Raji (cell line): ENCODE measurements around the gene TEDC1.

Source experiments
- POLR2A ChIP-seq: IDR thresholded peaks from 2 replicates; pipeline ENCODE4 v1.6.1; 2011; ENCODE audit warnings: low read depth, low read length, control low read depth; ENCODE audit not compliant: insufficient read depth

The TEDC1 gene

GRCh38 chr14:105528586-105529318, 37.7 kb downstream of the TEDC1 start:
- no peak for TF ChIP-seq POLR2A

GRCh38 chr14:105529319-105529568, 38.2 kb downstream of the TEDC1 start:
- no peak for TF ChIP-seq POLR2A

DNA sequence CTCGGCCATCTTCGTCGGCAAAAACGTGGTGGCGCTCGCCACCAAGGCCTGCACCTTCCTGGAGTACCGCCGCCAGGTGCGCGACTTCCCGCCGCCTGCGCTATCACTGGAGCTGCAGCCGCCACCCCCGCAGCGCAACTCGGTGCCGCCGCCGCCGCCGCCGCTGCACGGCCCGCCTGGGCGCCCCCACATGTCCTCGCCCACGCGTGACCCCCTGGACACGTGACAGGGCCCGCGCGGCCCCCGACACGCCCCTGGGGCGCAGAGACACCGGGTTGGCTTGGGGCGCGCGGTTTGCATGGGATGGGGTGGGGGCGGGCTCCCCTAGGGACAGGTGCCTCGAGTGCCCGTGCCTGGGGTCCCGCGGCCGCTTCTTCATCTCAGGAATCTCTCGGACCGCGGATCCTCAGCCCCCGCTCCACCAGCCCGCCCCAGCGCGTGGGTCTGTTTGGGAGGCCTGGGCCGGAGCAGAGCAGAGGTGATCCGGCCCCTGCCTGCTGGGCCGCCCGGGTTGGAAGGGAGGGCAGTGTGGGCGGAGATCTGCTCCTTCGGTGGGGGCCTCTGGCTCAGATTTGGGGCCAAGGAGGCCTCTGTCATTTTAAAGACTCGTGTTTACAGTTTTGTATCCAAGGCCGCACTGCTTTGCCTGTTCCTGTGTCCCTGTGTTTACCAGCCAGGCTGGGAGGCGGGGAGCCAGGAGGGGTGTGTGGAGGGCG, 38.7 kb downstream of the TEDC1 start:
- no peak for TF ChIP-seq POLR2A

- TF ChIP-seq POLR2A, result no peak
Measured at GRCh38 chr14:105530285-105531087, 39.4 kb downstream of the TEDC1 start.

- TF ChIP-seq POLR2A, result no peak
Measured at GRCh38 chr14:105531088-105531893, 40.2 kb downstream of the TEDC1 start.

DNA sequence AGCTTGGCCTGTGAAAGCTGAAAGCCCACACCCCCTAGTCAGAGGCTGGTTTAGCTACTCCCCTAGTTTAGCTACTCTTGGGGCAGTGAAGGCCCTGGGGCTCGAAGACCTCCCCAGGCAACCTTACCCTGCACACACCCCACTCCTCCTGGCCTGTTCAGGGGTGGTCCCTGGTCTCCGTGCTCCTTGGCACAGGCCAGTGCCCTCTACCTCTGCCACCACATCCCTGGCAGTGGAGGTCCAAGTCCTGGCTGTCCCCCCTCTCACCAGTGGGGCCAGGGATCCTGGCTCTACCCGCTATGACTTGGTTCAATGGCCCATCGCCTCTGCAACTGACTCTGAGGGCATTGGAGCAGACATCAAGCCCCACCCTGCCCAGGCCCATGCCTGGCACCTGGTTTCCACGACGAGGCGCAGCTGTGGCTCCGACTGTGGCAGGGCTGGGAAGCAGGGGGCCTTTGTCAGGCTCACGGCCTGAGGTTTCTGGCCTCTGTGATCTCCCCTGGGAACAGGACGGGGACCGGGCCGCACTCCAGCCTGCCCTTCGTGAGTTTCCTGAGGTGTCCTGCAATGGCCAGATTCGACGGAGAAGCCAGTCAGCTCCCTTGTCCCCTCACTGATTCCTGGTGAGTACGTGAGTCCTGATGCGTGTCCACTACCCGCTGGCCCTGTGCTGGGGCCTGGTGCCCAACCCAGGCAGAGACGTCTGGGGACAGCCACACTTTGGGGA, 41.0 kb downstream of the TEDC1 start:
- no peak for TF ChIP-seq POLR2A

GRCh38 chr14:105532735-105533141, 41.7 kb downstream of the TEDC1 start:
- TF ChIP-seq POLR2A, result no peak

DNA sequence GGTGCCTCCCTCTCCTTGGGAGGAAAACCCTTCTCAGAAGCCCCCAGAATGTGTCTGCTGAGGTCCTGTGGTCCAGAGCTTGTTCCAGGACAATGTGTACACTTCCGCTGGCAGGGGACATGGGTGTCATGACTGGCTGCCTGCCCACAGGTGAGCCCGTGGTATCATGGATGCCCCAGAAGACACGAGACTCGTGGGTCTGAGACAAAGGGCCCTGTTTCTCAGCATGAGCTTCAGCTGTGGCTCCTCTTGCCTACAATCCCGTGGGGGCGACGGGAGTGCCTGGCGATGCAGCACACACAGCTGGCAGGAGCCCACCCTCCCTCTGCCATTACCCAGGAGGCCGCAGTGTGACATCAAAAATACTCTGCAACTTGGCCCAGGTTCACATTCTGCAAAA, 42.3 kb downstream of the TEDC1 start:
- no peak for TF ChIP-seq POLR2A

DNA sequence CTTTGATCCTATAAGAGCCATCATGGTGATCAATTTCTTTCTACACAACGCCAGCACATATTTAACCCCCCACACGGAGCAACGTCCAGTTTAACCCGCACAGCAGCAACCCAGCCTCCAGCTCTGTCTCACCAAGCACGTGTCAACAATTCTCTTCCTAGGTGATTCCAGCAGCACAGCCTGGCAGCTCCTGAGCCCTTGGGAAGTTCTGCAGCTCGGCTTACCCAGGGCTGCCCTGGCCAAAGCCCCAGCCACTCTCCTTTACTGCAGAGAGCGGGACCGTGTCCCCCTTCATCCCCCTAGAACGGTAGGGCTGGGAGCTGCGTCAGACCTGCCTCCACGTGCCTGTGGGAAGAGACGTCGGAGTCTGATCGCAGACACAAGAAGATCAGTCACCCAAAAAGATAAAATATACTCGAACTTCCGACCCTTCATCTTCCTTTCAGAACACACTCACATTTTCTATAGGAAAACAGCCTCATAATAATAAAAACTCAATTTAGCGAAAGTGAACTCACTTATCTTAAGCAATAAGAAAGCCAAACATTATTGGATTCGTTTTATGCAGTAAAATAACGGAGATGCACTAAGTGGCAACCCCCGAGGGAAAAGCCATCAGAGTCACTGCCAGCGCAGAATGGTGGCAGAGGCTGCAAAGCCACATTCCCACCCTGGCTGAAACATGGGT, 42.9 kb downstream of the TEDC1 start:
- TF ChIP-seq POLR2A, result no peak

DNA sequence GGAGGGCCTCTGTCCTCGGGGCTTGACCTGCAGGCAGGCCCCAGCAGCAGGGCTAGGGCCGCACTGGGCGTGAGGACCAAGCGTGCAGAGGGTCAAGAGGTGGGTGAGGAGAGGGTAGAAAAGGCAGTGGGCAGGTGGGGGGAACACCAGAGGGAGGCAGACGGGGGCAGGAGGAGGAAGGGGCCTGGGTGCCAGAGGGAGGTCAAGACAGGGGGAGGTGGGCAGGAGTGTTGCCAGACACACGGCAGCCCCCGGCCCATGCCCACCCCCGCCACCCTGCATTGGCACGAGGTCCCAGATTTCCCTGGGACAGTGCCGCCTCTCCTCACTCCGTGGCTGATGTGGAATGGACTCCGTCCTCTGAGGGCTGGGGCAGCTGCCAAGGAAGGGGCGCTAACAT, 43.5 kb downstream of the TEDC1 start:
- TF ChIP-seq POLR2A, result no peak

- no peak for TF ChIP-seq POLR2A
Measured at GRCh38 chr14:105536051-105536450, 45.0 kb downstream of the TEDC1 start.

- TF ChIP-seq POLR2A, result no peak
Measured at GRCh38 chr14:105536691-105537579, 45.9 kb downstream of the TEDC1 start.

DNA sequence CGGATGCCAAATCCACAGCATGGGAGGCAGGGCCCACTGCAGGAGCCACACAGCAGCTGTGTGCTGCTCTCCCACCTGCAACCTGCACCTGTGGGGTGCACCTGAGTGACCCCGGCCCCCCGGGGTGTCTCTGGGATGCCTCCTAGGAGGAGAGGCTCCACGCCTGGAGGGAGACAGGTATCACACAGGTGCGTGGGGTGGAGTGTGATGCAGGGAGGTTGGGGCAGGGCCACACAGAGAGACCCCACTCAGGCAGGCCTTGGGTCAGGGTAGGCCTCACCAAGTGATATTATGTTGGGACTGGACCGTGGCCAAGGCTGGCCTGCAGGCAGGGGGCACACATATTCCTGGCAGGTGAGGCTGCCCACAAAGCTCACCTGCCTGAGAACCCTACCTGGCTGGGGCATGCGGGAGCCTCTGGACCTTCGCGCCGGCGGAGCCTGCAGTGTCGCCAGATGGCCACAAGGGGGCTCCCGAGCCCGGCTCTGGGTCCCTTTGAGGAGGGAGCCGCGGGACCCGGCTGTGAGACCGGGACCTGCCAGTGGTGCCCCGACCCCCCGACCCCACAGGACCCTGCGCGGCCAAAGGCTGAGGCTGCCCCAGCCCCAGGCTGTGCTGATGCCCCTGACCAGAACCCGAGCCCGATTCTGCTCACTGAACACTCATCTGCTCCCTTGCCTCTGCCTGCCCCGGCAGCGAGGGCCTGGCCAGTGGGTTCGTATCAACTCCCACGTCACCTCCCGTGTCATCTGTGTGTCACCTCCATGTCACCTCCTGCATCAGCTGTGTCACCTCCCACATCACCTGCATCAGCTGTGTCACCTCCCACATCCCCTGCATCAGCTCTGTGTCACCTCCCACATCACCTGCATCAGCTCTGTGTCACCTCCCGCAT, 46.8 kb downstream of the TEDC1 start:
- no peak for TF ChIP-seq POLR2A
